Karpas-422 (cell line): ENCODE results near the gene AHCY. TPM values are rescaled to one million over a fixed set of nuclear protein-coding genes. Genes with fewer than 3 reads are reported as not detected.
A peak's percentile ranks its signal among the peaks of the same experiment; 100 is the strongest.
"Not testable (repeated sequence)": the region's sequence is repeated elsewhere in the genome, so short reads cannot be mapped to it uniquely, and the experiment has no call there.

Source experiments
- DNase-seq: peaks from one replicate; pipeline ENCODE4 v3.0.0-alpha.2; 2015
- H2AFZ ChIP-seq: fragments of 200-600 bp; sonication (generic); 2 replicates; pipeline ENCODE4 v1.6.1; 2014; ENCODE audit warnings: antibody characterized with exemption, low read length, mixed read lengths
- H3K27ac ChIP-seq: fragments of 200-600 bp; sonication (generic); 2 replicates; pipeline ENCODE4 v1.5.1; 2014; ENCODE audit warnings: mild to moderate bottlenecking, low read length, moderate library complexity
- H3K27me3 ChIP-seq: fragments of 200-600 bp; sonication (generic); 2 replicates; pipeline ENCODE4 v1.6.1; 2014; ENCODE audit warnings: low read length, mixed read lengths
- H3K36me3 ChIP-seq: fragments of 200-600 bp; sonication (generic); 2 replicates; pipeline ENCODE4 v1.6.1; 2014; ENCODE audit warnings: low read length, mixed read lengths; ENCODE audit not compliant: insufficient read depth
- H3K4me1 ChIP-seq: fragments of 200-600 bp; sonication (generic); 2 replicates; pipeline ENCODE4 v1.6.1; 2014; ENCODE audit warnings: mild to moderate bottlenecking, low read length, mixed read lengths
- H3K4me2 ChIP-seq: fragments of 200-600 bp; sonication (generic); 2 replicates; pipeline ENCODE4 v1.6.1; 2014; ENCODE audit warnings: low read length, low read depth, mild to moderate bottlenecking; ENCODE audit not compliant: poor library complexity, severe bottlenecking
- H3K4me3 ChIP-seq: fragments of 200-600 bp; sonication (generic); 2 replicates; pipeline ENCODE4 v1.5.1; 2014; ENCODE audit warnings: mild to moderate bottlenecking, antibody characterized with exemption, low read length, mixed read lengths
- H3K79me2 ChIP-seq: fragments of 200-600 bp; sonication (generic); 2 replicates; pipeline ENCODE4 v1.6.1; 2014; ENCODE audit warnings: mild to moderate bottlenecking, low read length, mixed read lengths
- H3K9ac ChIP-seq: fragments of 200-600 bp; sonication (generic); 2 replicates; pipeline ENCODE4 v1.6.0; 2014; ENCODE audit warnings: low read length
- H3K9me2 ChIP-seq: fragments of 200-600 bp; sonication (generic), shearing (Covaris generic); replicated peaks from 2 replicates; pipeline ENCODE4 v1.6.0; 2014; ENCODE audit warnings: mild to moderate bottlenecking, low read length, moderate library complexity; ENCODE audit not compliant: insufficient read depth
- H3K9me3 ChIP-seq: fragments of 300-700, 200-600 bp; sonication (generic); 2 replicates; pipeline ENCODE4 v1.6.1; 2014; ENCODE audit warnings: low read length, mixed read lengths
- H4K20me1 ChIP-seq: fragments of 200-600 bp; sonication (generic); 2 replicates; pipeline ENCODE4 v1.6.1; 2014; ENCODE audit warnings: mild to moderate bottlenecking, antibody characterized with exemption, low read length, low read depth; ENCODE audit not compliant: insufficient read depth
- total RNA-seq: library from RNA; depleted of rRNA; stranded (reverse); fragments of >200 nt; shearing (Covaris generic); gene quantifications from 2 replicates; pipeline ENCODE4 v1.2.3, GENCODE V29; 2014; ENCODE audit warnings: low replicate concordance

AHCY gene
- total RNA-seq, 1 experiment from 2014 or later, result 191 TPM

GRCh38 chr20:34305333-34306230, 2.4 kb upstream of the AHCY start:
- peaks cover 17% of the 10 kb centered on the region for H3K4me1 ChIP-seq
- peaks cover 31% of the 10 kb centered on the region for H3K79me2 ChIP-seq
- no peaks in the 10 kb centered on the region for H3K27me3 ChIP-seq
- no peak overlapping the region for H3K4me2 ChIP-seq
- no peak overlapping the region for H3K9ac ChIP-seq
- no peak overlapping the region for H3K4me3 ChIP-seq
- H3K9me3 ChIP-seq, result no peaks in the 10 kb centered on the region
- H2AFZ ChIP-seq, result no peak overlapping the region
- no peak for DNase-seq
- H3K36me3 ChIP-seq, result peaks cover 3% of the 10 kb centered on the region; the same call in 1 of the 2 replicates
- no peak overlapping the region for H3K27ac ChIP-seq
- peaks cover 4% of the 10 kb centered on the region; the same call in 1 of the 2 replicates for H4K20me1 ChIP-seq
- no peaks in the 10 kb centered on the region for H3K9me2 ChIP-seq

- H3K4me3 ChIP-seq, result peak overlapping the region; percentile 78
- no peak overlapping the region for H2AFZ ChIP-seq
- peaks cover 8% of the 10 kb centered on the region; the same call in 1 of the 2 replicates for H3K36me3 ChIP-seq
- H3K9ac ChIP-seq, result peak overlapping the region; percentile 82
- no peak for DNase-seq
- peaks cover 59% of the 10 kb centered on the region for H3K79me2 ChIP-seq
- H3K4me2 ChIP-seq, result peak overlapping the region; percentile 75
- no peaks in the 10 kb centered on the region for H3K27me3 ChIP-seq
- H3K9me2 ChIP-seq, result no peaks in the 10 kb centered on the region
- no peaks in the 10 kb centered on the region for H3K9me3 ChIP-seq
- H4K20me1 ChIP-seq, result peaks cover 16% of the 10 kb centered on the region
- peak overlapping the region; percentile 77 for H3K27ac ChIP-seq
- peaks cover 30% of the 10 kb centered on the region for H3K4me1 ChIP-seq
Measured at GRCh38 chr20:34302312-34302722, 838 bp downstream of the AHCY start.

- Histone ChIP-seq H3K4me1 (peaks cover 30% of the 10 kb centered on the region), H3K9me3 (no peaks in the 10 kb centered on the region), H2AFZ (no peak overlapping the region), H3K9ac (peak overlapping the region; percentile 82), H3K27me3 (no peaks in the 10 kb centered on the region), H3K9me2 (no peaks in the 10 kb centered on the region), H3K4me2 (peak overlapping the region; percentile 75), H3K4me3 (peak overlapping the region; percentile 78), H3K27ac (peak overlapping the region; percentile 77), H3K79me2 (peaks cover 65% of the 10 kb centered on the region), H3K36me3 (peaks cover 8% of the 10 kb centered on the region; the same call in 1 of the 2 replicates), H4K20me1 (peaks cover 19% of the 10 kb centered on the region)
- DNase-seq, result no peak
Measured at GRCh38 chr20:34301587-34302311, 1.4 kb downstream of the AHCY start.

- Histone ChIP-seq H3K4me1 (peaks cover 30% of the 10 kb centered on the region), H3K27me3 (no peaks in the 10 kb centered on the region), H3K79me2 (peaks cover 72% of the 10 kb centered on the region), H3K9me3 (no peaks in the 10 kb centered on the region), H3K4me2 (peak overlapping the region; percentile 75), H3K9me2 (no peaks in the 10 kb centered on the region), H3K36me3 (peaks cover 8% of the 10 kb centered on the region; the same call in 1 of the 2 replicates), H2AFZ (no peak overlapping the region), H3K9ac (peak overlapping the region; percentile 82), H3K4me3 (peak overlapping the region; percentile 78), H3K27ac (peak overlapping the region; percentile 77; the same call in 1 of the 2 replicates), H4K20me1 (peaks cover 27% of the 10 kb centered on the region)
- DNase-seq, result no peak
Measured at GRCh38 chr20:34300809-34301586, 2.2 kb downstream of the AHCY start.

- peaks cover 30% of the 10 kb centered on the region for H3K4me1 ChIP-seq
- H3K4me3 ChIP-seq, result no peak overlapping the region
- no peaks in the 10 kb centered on the region for H3K9me2 ChIP-seq
- H3K9me3 ChIP-seq, result no peaks in the 10 kb centered on the region
- peaks cover 10% of the 10 kb centered on the region; the same call in 1 of the 2 replicates for H3K36me3 ChIP-seq
- no peaks in the 10 kb centered on the region for H3K27me3 ChIP-seq
- no peak overlapping the region for H3K27ac ChIP-seq
- H3K79me2 ChIP-seq, result peaks cover 79% of the 10 kb centered on the region
- H4K20me1 ChIP-seq, result peaks cover 34% of the 10 kb centered on the region
- no peak overlapping the region for H2AFZ ChIP-seq
- no peak for DNase-seq
- peak overlapping the region; percentile 75 for H3K4me2 ChIP-seq
- H3K9ac ChIP-seq, result no peak overlapping the region
Measured at GRCh38 chr20:34300256-34300806, 2.8 kb downstream of the AHCY start.

- Histone ChIP-seq H3K4me3 (no peak overlapping the region), H3K9ac (no peak overlapping the region), H3K4me2 (no peak overlapping the region), H3K27ac (no peak overlapping the region), H4K20me1 (peaks cover 40% of the 10 kb centered on the region), H3K9me3 (no peaks in the 10 kb centered on the region), H3K27me3 (no peaks in the 10 kb centered on the region), H3K36me3 (peaks cover 12% of the 10 kb centered on the region; the same call in 1 of the 2 replicates), H2AFZ (no peak overlapping the region), H3K9me2 (no peaks in the 10 kb centered on the region), H3K79me2 (peaks cover 85% of the 10 kb centered on the region), H3K4me1 (peaks cover 30% of the 10 kb centered on the region)
- DNase-seq, result no peak
Measured at GRCh38 chr20:34299556-34300255, 3.4 kb downstream of the AHCY start.

GRCh38 chr20:34298294-34298784, 4.8 kb downstream of the AHCY start:
- H3K9me3 ChIP-seq, DNase-seq, H3K27ac ChIP-seq, H3K9ac ChIP-seq, H2AFZ ChIP-seq, H3K4me3 ChIP-seq, H3K27me3 ChIP-seq, H3K4me2 ChIP-seq, H3K9me2 ChIP-seq: not testable (repeated sequence)
- Histone ChIP-seq H4K20me1 (peaks cover 50% of the 10 kb centered on the region), H3K36me3 (peaks cover 21% of the 10 kb centered on the region; the same call in 1 of the 2 replicates), H3K79me2 (peaks cover 94% of the 10 kb centered on the region), H3K4me1 (peaks cover 30% of the 10 kb centered on the region)
